Caco-2 (cell line): ENCODE results near the gene MLXIP. TPM values are rescaled to one million over a fixed set of nuclear protein-coding genes. Genes with fewer than 3 reads are reported as not detected.

Experiments used
- BruUV-seq: library from RNA; stranded (reverse); fragments of 400-500 nt; replicated peaks from 2 replicates; lab custom pipeline; 2021; lab: Mats Ljungman, UMichigan
- CTCF ChIA-PET: fragments of 300-600 bp; sonication (Branson Sonifier 250); formaldehyde crosslinking; loops from one replicate; lab custom pipeline; 2022; ENCODE audit warnings: antibody characterized with exemption; lab: Charles Lee
- POLR2A ChIA-PET: fragments of 300-600 bp; sonication (Branson Sonifier 250); formaldehyde crosslinking; loops from one replicate; lab custom pipeline; 2022; ENCODE audit warnings: antibody characterized with exemption; lab: Charles Lee
- DNase-seq, 2 experiments: peaks; one replicate each; pipeline versions ENCODE4 v3.0.0 to v3.0.0-alpha.2; 2020 to 2022
- H3K27me3 ChIP-seq: replicated peaks from 2 replicates; pipeline ENCODE4 v1.6.0; 2011; ENCODE audit warnings: low read length; ENCODE audit not compliant: control insufficient read depth, insufficient read depth
- H3K36me3 ChIP-seq: 2 replicates; pipeline ENCODE4 v1.5.1; 2011; ENCODE audit warnings: low read length; ENCODE audit not compliant: control insufficient read depth, insufficient read depth
- H3K4me1 ChIP-seq: fragments of 250-450 bp; sonication (Bioruptor Pico); 2 replicates; pipeline ENCODE4 v1.5.1; 2020; ENCODE audit warnings: mild to moderate bottlenecking
- H3K4me3 ChIP-seq: 2 replicates; pipeline ENCODE4 v1.5.1; 2011; ENCODE audit warnings: low read depth, mild to moderate bottlenecking, control low read depth, low read length
- H3K9me3 ChIP-seq: fragments of 250-450 bp; sonication (Bioruptor Pico); 2 replicates; pipeline ENCODE4 v1.5.1; 2020; ENCODE audit warnings: mild to moderate bottlenecking, moderate library complexity
- H3K27ac Mint-ChIP-seq: one replicate; pipeline ENCODE4 v1.8.0; 2022; ENCODE audit warnings: mixed read lengths; ENCODE audit not compliant: unreplicated experiment
- H3K27me3 Mint-ChIP-seq: one replicate; pipeline ENCODE4 v1.8.0; 2022; ENCODE audit warnings: mixed read lengths; ENCODE audit not compliant: insufficient read depth, unreplicated experiment
- H3K36me3 Mint-ChIP-seq: one replicate; pipeline ENCODE4 v1.8.0; 2022; ENCODE audit warnings: mild to moderate bottlenecking, mixed read lengths; ENCODE audit not compliant: insufficient read depth, unreplicated experiment
- H3K4me1 Mint-ChIP-seq: one replicate; pipeline ENCODE4 v1.8.0; 2022; ENCODE audit warnings: low read depth, mixed read lengths; ENCODE audit not compliant: unreplicated experiment
- H3K4me3 Mint-ChIP-seq: one replicate; pipeline ENCODE4 v1.8.0; 2022; ENCODE audit warnings: mild to moderate bottlenecking, moderate library complexity, mixed read lengths; ENCODE audit not compliant: unreplicated experiment
- H3K9me3 Mint-ChIP-seq: one replicate; pipeline ENCODE4 v1.8.0; 2022; ENCODE audit warnings: mixed read lengths; ENCODE audit not compliant: unreplicated experiment
- intact Hi-C: fragments of 100-400 bp; cut with micrococcal nuclease; formaldehyde crosslinking; loops from one replicate; pipeline ENCODE4 v1.10.0; 2022; ENCODE audit not compliant: unreplicated experiment
- total RNA-seq: library from RNA; stranded (reverse); gene quantifications from 2 replicates; pipeline ENCODE4 v1.2.3, GENCODE V29; 2022
- TF ChIP-seq, protein P1 (sequence below), 2 experiments: fragments of 200-600 bp in 1 of 2; IDR thresholded peaks; 1 replicate in 1 of 2; 2 replicates in 1 of 2; pipeline versions ENCODE4 v1.5.1 to v1.8.0; 2011 to 2022; ENCODE audit warnings: antibody characterized with exemption in 1 of 2, control low read depth in 1 of 2, inconsistent platforms in 1 of 2, low read depth in 1 of 2, low read length in 1 of 2, mild to moderate bottlenecking in 1 of 2, moderate library complexity in 1 of 2; ENCODE audit not compliant: insufficient read depth in 1 of 2, severe bottlenecking in 1 of 2, unreplicated experiment in 1 of 2

Gene MLXIP
- total RNA-seq, 1 experiment from 2014 or later: 54.5 TPM

GRCh38 chr12:122099280-122099749 lies 20.8 kb downstream of the MLXIP start:
- no peaks in the 10 kb centered on the region for H3K9me3 ChIP-seq
- no peak overlapping the region for H3K4me3 ChIP-seq
- DNase-seq: no peak
- BruUV-seq: no TSS peak
- POLR2A ChIA-PET: no interaction called here
- no peak overlapping the region for H3K4me3 Mint-ChIP-seq
- no peaks in the 10 kb centered on the region for H3K27me3 Mint-ChIP-seq
- intact Hi-C loops: loop anchor here (2.0 kb wide), 1 partner anchor 35 kb away; no protein-coding TSS in a partner anchor
- no peaks in the 10 kb centered on the region for H3K27me3 ChIP-seq
- peaks cover 19% of the 10 kb centered on the region for H3K4me1 Mint-ChIP-seq
- H3K9me3 Mint-ChIP-seq: no peaks in the 10 kb centered on the region
- H3K4me1 ChIP-seq: peaks cover 29% of the 10 kb centered on the region
- TF ChIP-seq, protein P1, sequence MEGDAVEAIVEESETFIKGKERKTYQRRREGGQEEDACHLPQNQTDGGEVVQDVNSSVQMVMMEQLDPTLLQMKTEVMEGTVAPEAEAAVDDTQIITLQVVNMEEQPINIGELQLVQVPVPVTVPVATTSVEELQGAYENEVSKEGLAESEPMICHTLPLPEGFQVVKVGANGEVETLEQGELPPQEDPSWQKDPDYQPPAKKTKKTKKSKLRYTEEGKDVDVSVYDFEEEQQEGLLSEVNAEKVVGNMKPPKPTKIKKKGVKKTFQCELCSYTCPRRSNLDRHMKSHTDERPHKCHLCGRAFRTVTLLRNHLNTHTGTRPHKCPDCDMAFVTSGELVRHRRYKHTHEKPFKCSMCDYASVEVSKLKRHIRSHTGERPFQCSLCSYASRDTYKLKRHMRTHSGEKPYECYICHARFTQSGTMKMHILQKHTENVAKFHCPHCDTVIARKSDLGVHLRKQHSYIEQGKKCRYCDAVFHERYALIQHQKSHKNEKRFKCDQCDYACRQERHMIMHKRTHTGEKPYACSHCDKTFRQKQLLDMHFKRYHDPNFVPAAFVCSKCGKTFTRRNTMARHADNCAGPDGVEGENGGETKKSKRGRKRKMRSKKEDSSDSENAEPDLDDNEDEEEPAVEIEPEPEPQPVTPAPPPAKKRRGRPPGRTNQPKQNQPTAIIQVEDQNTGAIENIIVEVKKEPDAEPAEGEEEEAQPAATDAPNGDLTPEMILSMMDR (IDR thresholded peaks at IDR 0.05; ENCODE audit: insufficient read depth in 1 of 2, low read depth in 1 of 2, low read length in 1 of 2, severe bottlenecking in 1 of 2, unreplicated experiment in 1 of 2): no peak
- no peaks in the 10 kb centered on the region for H3K36me3 ChIP-seq
- H3K36me3 Mint-ChIP-seq: peaks cover 6% of the 10 kb centered on the region
- H3K27ac Mint-ChIP-seq: no peak overlapping the region
- CTCF ChIA-PET: no interaction called here

DNA sequence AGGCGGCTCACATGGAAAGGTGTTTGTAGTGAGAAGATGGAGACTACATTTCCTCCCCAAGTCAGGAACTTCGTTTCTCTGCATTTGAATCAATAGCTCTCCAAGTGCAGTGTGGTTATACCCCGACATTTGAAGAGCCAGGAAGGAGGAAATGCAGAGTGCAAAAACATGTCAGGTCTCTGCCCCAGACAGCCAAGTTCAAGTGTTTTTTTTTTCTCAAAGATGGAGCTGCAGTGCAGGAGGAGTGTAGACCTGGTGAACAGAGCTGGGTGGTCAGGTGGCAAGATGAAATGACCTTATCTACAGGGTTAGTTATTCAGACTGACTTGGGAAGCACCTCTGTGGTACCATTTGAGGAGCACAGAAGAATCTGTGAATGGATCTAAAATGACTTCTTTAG lies 21.3 kb downstream of the MLXIP start:
- ChIA-PET POLR2A (no interaction called here), CTCF (no interaction called here)
- DNase-seq: no peak
- Mint-ChIP-seq H3K27me3 (no peaks in the 10 kb centered on the region), H3K27ac (no peak overlapping the region), H3K9me3 (no peaks in the 10 kb centered on the region), H3K36me3 (peaks cover 6% of the 10 kb centered on the region), H3K4me3 (no peak overlapping the region), H3K4me1 (peaks cover 19% of the 10 kb centered on the region)
- peaks cover 29% of the 10 kb centered on the region for H3K4me1 ChIP-seq
- no peaks in the 10 kb centered on the region for H3K27me3 ChIP-seq
- BruUV-seq: no TSS peak
- TF ChIP-seq, protein P1 (IDR thresholded peaks at IDR 0.05; ENCODE audit: insufficient read depth in 1 of 2, low read depth in 1 of 2, low read length in 1 of 2, severe bottlenecking in 1 of 2, unreplicated experiment in 1 of 2): no peak
- no peaks in the 10 kb centered on the region for H3K36me3 ChIP-seq
- H3K4me3 ChIP-seq: no peak overlapping the region
- intact Hi-C loops: loop anchor here (2.0 kb wide), 1 partner anchor 35 kb away; no protein-coding TSS in a partner anchor
- H3K9me3 ChIP-seq: no peaks in the 10 kb centered on the region

- intact Hi-C loops: no loop called here
- Histone ChIP-seq H3K36me3 (no peaks in the 10 kb centered on the region), H3K9me3 (no peaks in the 10 kb centered on the region), H3K4me3 (no peak overlapping the region), H3K4me1 (peaks cover 33% of the 10 kb centered on the region), H3K27me3 (no peaks in the 10 kb centered on the region)
- BruUV-seq: no TSS peak
- H3K27me3 Mint-ChIP-seq: no peaks in the 10 kb centered on the region
- H3K4me1 Mint-ChIP-seq: peaks cover 21% of the 10 kb centered on the region
- TF ChIP-seq, protein P1 (IDR thresholded peaks at IDR 0.05; ENCODE audit: insufficient read depth in 1 of 2, low read depth in 1 of 2, low read length in 1 of 2, severe bottlenecking in 1 of 2, unreplicated experiment in 1 of 2): no peak
- H3K27ac Mint-ChIP-seq: no peak overlapping the region
- ChIA-PET POLR2A (no interaction called here), CTCF (no interaction called here)
- no peaks in the 10 kb centered on the region for H3K9me3 Mint-ChIP-seq
- no peak overlapping the region for H3K4me3 Mint-ChIP-seq
- DNase-seq: no peak
- H3K36me3 Mint-ChIP-seq: peaks cover 8% of the 10 kb centered on the region
These were observed 22.0 kb downstream of the MLXIP start for GRCh38 chr12:122100568-122100967.
